Progenitor cell of endocrine pancreas (in vitro differentiated cells): ENCODE data around the gene CCL7. TPM values are rescaled to one million over a fixed set of nuclear protein-coding genes. Genes with fewer than 3 reads are reported as not detected.

Experiments
- DNase-seq: peaks from one replicate; pipeline ENCODE4 v3.0.0; 2021; ENCODE audit warnings: low spot score; ENCODE audit not compliant: unreplicated experiment
- H3K27ac Mint-ChIP-seq: 2 replicates; pipeline ENCODE4 v1.8.0; 2021; ENCODE audit warnings: mild to moderate bottlenecking, moderate library complexity, mixed read lengths
- H3K27me3 Mint-ChIP-seq: 2 replicates; pipeline ENCODE4 v1.8.0; 2021; ENCODE audit warnings: mixed read lengths
- H3K36me3 Mint-ChIP-seq: 2 replicates; pipeline ENCODE4 v1.8.0; 2022; ENCODE audit warnings: mixed read lengths; ENCODE audit not compliant: insufficient read depth
- H3K4me1 Mint-ChIP-seq: 2 replicates; pipeline ENCODE4 v1.8.0; 2021; ENCODE audit warnings: low read depth, mixed read lengths
- H3K4me3 Mint-ChIP-seq: 2 replicates; pipeline ENCODE4 v1.8.0; 2021; ENCODE audit warnings: low read depth, mild to moderate bottlenecking, moderate library complexity, mixed read lengths
- H3K9me3 Mint-ChIP-seq: 2 replicates; pipeline ENCODE4 v1.8.0; 2021; ENCODE audit warnings: low read depth, mixed read lengths
- CTCF ChIP-seq: fragments of 200-600 bp; sonication (generic); IDR thresholded peaks from one replicate; pipeline ENCODE4 v1.5.0; 2021; ENCODE audit warnings: antibody characterized with exemption, mild to moderate bottlenecking; ENCODE audit not compliant: unreplicated experiment
- total RNA-seq: library from RNA; stranded (reverse); gene quantifications from 2 replicates; pipeline ENCODE4 v1.2.1, GENCODE V29; 2021

Gene CCL7
- total RNA-seq, 1 donor from 2014 or later, result not detected

GRCh38 chr17:34248511-34249024 lies 21.5 kb upstream of the CCL7 start:
- Mint-ChIP-seq H3K4me1 (peaks cover 5% of the 10 kb centered on the region), H3K36me3 (no peaks in the 10 kb centered on the region), H3K9me3 (no peaks in the 10 kb centered on the region), H3K27me3 (peaks cover 11% of the 10 kb centered on the region), H3K4me3 (no peak overlapping the region), H3K27ac (no peak overlapping the region)
- DNase-seq, result no peak
- TF ChIP-seq CTCF, result no peak

GRCh38 chr17:34249061-34249460 lies 21.0 kb upstream of the CCL7 start:
- H3K4me3 Mint-ChIP-seq, result no peak overlapping the region

GRCh38 chr17:34249478-34249877 lies 20.5 kb upstream of the CCL7 start:
- Mint-ChIP-seq H3K36me3 (no peaks in the 10 kb centered on the region), H3K27me3 (peaks cover 17% of the 10 kb centered on the region), H3K4me3 (no peak overlapping the region), H3K27ac (no peak overlapping the region), H3K9me3 (no peaks in the 10 kb centered on the region), H3K4me1 (peaks cover 5% of the 10 kb centered on the region)
- no peak for DNase-seq
- TF ChIP-seq CTCF, result no peak

More at GRCh38 chr17:34249061-34249460, 21.0 kb upstream of the CCL7 start:
- Mint-ChIP-seq H3K27ac (no peak overlapping the region), H3K36me3 (no peaks in the 10 kb centered on the region), H3K27me3 (peaks cover 15% of the 10 kb centered on the region), H3K4me1 (peaks cover 5% of the 10 kb centered on the region), H3K9me3 (no peaks in the 10 kb centered on the region)
- no peak for TF ChIP-seq CTCF
- DNase-seq, result no peak

- no peaks in the 10 kb centered on the region for H3K9me3 Mint-ChIP-seq
- H3K36me3 Mint-ChIP-seq, result no peaks in the 10 kb centered on the region
- no peak for DNase-seq
- H3K4me1 Mint-ChIP-seq, result peaks cover 9% of the 10 kb centered on the region
- H3K4me3 Mint-ChIP-seq, result no peak overlapping the region
- H3K27me3 Mint-ChIP-seq, result peaks cover 27% of the 10 kb centered on the region
- TF ChIP-seq CTCF, result no peak
- no peak overlapping the region for H3K27ac Mint-ChIP-seq
Measured at GRCh38 chr17:34251186-34251585, 18.8 kb upstream of the CCL7 start.

- Mint-ChIP-seq H3K27ac (no peak overlapping the region), H3K36me3 (no peaks in the 10 kb centered on the region), H3K4me1 (peaks cover 9% of the 10 kb centered on the region), H3K27me3 (peaks cover 26% of the 10 kb centered on the region), H3K4me3 (no peak overlapping the region), H3K9me3 (no peaks in the 10 kb centered on the region)
- DNase-seq, result no peak
- TF ChIP-seq CTCF, result no peak
Measured at GRCh38 chr17:34252095-34252443, 18.0 kb upstream of the CCL7 start.
